Mammary epithelial cell (primary cell): ENCODE data around the gene DNMT3A.

Experiments used
- EZH2 ChIP-seq: IDR thresholded peaks from 2 replicates; pipeline ENCODE4 v1.6.1; 2012; ENCODE audit warnings: low read length, inconsistent platforms, borderline replicate concordance
- TF ChIP-seq, protein P1 (sequence below), 2 donors: IDR thresholded peaks in 1 of 2; conservative IDR thresholded peaks in 1 of 2; 2 replicates each; pipeline ENCODE4 v1.5.1; 2011 to 2012; ENCODE audit warnings: inconsistent platforms in 2 of 2, low read length in 2 of 2, mild to moderate bottlenecking in 2 of 2, control low read depth in 1 of 2, low read depth in 1 of 2; ENCODE audit not compliant: insufficient read depth in 1 of 2; ENCODE audit errors: extremely low read depth in 1 of 2

DNA sequence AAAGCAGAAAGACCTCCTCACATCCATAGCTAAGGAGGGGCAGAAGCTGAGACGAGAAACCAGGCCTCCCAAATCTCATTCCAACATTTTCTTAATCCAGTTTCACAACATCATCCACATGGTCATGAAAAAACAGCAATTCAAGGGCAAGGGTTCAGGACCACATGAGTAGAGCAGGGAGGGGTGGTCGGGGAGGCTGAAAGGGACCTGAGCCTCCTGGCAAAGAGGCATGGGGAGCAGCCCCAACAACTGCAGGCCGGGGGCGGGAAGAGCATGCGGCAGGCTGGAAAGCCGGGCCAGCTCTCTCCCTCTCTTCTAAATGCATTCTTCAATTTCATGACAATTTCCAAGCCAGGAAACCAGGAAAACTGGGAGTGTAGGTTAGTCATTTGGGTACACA, 76.7 kb downstream of the DNMT3A start:
- TF ChIP-seq, protein P1, sequence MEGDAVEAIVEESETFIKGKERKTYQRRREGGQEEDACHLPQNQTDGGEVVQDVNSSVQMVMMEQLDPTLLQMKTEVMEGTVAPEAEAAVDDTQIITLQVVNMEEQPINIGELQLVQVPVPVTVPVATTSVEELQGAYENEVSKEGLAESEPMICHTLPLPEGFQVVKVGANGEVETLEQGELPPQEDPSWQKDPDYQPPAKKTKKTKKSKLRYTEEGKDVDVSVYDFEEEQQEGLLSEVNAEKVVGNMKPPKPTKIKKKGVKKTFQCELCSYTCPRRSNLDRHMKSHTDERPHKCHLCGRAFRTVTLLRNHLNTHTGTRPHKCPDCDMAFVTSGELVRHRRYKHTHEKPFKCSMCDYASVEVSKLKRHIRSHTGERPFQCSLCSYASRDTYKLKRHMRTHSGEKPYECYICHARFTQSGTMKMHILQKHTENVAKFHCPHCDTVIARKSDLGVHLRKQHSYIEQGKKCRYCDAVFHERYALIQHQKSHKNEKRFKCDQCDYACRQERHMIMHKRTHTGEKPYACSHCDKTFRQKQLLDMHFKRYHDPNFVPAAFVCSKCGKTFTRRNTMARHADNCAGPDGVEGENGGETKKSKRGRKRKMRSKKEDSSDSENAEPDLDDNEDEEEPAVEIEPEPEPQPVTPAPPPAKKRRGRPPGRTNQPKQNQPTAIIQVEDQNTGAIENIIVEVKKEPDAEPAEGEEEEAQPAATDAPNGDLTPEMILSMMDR (conservative IDR thresholded peaks at IDR 0.05 in 1 of 2, IDR thresholded peaks at IDR 0.05 in 1 of 2; ENCODE audit: extremely low read depth in 1 of 2, insufficient read depth in 1 of 2, low read depth in 1 of 2, low read length in 2 of 2): no peak
- no peak for TF ChIP-seq EZH2
